Activated CD8-positive, alpha-beta memory T cell treated with anti-CD3 and anti-CD28 coated beads for 1 hour (primary cell): Measurements from ENCODE around the gene NUMBL.
"Not testable (repeated sequence)": the region's sequence is repeated elsewhere in the genome, so short reads cannot be mapped to it uniquely, and the experiment has no call there.

Source experiments
- DNase-seq, 2 donors: peaks; one replicate each; pipeline ENCODE4 v3.0.0-alpha.2; 2020; ENCODE audit warnings: low read depth in 1 of 2; ENCODE audit errors: extremely low read depth in 1 of 2

The NUMBL gene

DNA sequence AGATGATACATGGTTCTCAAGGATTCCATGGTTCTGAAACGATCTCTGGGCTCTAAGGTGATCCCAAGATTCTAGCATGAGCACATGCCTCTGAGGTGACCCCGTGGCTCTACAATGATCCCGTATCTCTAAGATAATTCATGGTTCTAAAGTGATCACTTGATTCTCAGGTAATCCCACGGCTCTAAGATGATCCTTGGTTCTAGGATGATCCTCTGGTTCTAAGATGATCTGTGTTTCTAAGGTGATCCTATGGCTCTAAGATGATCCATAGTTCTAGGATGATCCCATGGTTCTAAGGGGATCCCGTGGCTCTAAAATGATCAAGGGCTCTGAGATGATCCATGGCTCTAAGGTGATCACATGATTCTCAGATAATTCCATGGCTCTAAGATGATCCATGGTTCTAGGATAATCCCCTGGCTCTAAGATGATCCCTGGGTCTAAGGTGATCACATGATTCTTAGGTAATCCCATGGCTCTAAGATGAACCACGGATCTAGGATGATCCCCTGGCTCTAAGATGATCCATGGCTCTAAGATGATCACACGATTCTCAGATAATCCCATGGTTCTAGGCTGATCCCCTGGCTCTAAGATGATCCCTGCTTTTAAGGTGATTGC lies 21.3 kb downstream of the NUMBL start:
- DNase-seq: no peak

DNA sequence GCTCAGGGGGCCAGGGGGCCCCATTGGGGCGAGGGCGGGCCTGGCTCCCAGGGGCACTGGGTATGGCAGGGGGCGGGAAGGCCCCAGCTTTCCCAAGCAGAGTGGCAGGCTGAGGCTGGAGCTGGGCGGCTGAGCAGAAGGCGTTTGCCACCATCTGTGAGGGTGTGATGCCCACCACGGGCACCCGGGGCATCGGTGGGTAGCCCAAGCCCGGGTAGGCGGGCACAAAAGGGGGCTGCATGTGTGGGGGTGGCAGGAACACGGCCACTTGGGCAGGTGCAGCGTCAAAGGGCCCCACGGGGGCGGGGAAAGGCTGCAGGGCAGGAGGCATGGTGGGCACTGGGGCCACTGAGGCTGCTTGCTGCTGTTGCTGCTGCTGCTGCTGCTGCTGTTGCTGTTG lies 22.8 kb downstream of the NUMBL start:
- no peak for DNase-seq

DNA sequence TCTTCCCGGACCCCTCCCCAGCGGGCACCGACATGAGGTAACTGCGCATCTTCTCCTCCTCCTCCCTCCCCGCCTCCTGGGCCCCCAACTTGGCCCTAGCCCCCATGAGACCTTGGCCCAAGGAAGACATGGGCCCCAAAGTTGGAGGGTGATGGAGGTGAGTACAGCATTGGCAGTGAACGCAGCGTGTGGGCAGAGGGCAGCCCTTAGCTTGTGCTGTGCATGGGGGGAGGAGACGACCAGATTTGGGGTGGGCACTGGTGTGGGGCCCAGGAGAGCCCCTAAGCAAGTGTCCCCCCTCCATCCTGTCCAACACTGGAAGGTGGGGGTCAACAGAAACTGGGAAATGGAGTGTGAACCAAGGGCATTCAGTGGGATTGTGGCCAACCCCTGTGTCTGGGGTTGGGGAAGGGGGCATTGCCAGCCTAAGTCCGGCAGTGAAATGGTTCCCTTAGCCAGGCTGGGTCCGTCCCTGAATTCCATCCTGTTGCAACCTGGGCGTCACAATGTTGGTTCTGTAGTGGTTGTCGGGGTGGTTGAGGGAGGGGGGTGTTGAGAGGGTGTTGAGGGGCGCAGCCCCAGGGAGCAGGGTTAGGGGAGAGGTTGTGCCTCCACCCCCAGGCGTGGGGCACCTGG lies 23.5 kb downstream of the NUMBL start:
- no peak for DNase-seq

DNA sequence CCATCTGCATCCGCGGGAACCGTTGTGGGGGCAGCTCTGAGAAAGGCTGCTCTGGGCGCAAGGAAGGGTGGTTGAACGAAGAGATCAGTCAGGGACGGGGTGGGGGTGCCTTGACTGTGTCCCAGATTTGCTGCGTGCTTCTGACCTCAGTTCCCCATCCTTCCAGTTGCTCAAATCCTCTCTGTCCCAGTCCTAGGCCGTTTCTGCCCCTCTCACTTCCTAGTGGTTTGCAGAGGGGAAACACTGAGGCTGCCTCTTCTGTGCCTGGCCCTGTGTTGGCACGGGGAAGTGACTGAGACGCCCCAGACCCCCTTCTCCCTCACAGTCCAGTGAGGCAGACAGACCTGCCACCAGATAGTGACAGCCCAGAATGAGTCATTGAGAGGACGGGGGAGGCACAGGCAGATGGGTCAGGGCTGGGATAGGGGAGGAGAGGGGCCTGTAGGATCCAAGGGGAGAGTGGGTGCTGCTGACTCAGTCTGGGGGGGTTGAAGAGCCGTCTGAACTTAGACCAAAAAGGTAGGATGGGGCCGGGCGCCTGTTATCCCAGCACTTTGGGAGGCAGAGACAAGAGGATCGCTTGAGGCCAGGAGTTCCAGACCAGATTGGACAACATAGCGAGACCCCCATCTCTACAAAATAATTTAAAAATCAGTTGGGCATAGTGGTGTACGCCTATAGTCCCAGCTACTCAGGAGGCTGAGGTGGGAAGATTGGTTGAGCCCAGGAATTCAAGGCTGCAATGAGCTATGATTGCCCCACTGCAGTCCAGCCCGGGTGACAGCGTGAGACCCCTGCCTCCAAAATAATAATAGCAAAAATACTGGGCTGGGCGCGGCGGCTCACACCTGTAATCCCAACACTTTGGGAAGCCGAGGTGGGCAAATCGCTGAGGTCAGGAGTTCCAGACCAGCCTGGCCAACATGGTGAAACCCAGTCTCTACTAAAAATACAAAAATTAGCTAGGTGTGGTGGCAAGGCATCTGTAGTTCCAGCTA lies 26.5 kb downstream of the NUMBL start:
- no peak for DNase-seq

DNA sequence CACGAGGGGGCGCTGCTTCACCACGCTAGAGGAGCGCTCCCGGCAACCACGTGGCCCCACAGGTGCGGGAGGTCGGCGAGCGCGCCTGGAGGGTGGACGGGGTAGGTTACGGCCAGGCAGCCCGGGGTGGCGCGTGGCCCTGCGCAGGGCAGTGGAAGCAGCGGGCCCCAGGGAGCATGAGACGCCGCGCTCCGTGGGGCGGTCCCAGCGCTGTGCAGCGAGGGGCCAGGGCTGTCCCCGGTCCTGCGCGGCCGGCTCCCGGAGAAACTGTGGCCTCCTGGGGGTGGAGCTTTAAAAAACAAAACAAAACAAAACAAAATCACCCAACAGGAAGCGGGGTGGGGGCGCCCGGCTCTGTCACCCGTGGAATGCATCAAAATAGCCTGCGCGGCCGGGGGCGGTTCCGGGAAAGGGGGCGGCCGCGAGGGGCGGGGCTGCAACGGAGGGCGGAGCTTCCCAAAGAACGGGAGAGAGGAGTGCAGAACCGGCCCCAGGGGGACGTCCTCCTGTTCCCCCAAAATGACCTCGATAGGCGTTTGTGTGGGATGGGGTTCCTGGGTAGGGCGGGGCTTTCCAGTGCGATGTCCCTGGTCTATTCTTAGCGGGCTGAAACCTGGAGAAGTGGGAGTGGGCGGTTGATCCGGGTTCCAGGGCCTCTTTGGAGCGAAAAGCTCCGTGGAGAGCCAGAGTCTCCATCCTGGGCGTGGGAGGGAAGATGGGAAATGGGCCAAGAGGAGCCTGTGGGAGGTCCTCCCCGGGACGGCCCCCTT lies 27.3 kb downstream of the NUMBL start:
- DNase-seq: peak; percentile 82 to 95

DNA sequence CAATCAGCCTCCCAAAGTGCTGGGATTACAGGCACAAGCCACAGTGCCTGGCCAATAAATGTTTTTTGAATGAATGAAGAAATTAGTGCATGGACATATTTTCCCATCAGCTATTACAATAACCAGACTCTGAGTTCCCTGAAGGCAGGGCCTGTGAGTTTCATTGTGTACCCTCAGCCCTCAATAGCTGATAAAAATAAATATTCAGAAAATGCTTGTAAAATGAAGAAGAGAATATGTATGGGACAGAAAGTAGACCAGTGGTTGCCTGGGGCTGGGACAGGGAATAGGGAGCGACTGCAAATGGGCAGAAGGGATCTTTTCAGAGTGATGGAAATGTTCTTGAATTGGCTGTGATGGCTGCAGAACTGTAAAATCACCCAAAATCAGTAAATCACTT lies 28.8 kb downstream of the NUMBL start:
- no peak for DNase-seq

DNA sequence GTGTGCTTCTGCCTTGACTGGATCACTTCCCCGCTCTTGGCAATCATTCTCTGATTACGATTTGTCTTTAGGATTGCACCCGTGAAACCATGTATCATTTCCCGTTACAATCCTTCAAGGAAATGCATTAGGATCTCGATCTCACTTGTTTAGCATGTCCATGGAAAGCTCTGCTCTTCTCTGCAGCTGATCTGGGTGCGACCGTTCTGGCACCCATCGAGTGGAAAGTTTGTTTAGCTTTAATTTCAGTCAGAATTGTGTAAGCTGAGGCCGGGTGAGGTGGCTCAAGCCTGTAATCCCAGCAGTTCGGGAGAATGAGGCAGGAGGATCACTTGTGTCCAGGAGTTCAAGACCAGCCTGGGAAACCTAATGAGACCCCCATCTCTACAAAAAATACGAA lies 30.9 kb downstream of the NUMBL start:
- no peak for DNase-seq

DNA sequence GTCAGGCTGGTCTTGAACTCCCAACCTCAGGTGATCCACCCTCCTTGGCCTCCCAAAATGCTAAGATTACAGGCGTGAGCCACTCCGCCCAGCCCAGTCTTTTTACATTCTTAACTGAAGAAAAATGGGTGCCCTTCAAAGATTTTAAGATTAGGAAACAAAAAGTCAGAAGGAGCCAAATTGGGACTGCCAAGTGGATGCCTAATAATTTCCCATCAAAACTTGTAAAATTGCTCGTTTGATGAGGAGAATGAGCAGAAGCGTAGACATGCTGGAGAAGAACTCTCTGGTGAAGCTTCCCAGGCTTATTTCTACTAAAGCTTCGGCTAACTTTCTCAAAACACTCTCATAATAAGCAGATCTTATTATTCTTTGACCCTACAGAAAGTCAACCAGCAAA lies 31.3 kb downstream of the NUMBL start:
- DNase-seq: no peak

DNA sequence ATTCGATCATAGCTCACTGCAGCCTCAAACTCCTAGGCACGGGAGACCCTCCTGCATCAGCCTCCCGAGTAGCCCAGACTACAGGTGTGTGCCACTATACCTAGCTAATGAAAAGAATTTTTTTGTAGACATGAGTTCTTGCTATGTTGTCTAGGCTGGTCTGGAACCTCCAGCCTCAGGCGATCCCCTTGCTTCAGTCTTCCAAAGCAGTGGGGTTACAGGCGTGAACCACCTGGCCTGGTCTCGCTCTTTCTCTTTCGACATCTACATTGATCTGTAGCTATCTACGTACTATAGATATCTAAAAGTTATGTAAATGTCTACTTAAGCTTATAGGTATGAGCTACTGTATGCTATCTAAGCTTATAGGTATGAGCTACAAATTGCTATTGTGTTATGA lies 32.4 kb downstream of the NUMBL start:
- DNase-seq: no peak

DNA sequence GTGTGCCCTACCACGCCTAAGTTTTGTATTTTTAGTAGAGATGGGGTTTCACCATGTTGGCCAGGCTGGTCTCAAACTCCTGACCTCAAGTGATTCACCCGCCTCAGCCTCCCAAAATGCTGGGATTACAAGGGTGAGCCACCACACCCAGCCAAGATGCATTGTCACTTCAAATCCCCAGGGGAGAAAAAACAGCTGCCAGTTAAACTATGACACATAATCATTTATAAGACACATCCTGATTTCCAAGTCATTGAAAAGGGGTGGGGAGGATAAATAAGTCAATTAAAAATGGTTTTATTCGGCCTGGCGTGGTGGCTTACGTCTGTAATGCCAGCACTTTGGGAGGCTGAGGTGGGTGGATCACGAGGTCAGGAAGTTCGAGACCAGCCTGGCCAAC lies 34.8 kb downstream of the NUMBL start:
- DNase-seq: not testable (repeated sequence)

DNA sequence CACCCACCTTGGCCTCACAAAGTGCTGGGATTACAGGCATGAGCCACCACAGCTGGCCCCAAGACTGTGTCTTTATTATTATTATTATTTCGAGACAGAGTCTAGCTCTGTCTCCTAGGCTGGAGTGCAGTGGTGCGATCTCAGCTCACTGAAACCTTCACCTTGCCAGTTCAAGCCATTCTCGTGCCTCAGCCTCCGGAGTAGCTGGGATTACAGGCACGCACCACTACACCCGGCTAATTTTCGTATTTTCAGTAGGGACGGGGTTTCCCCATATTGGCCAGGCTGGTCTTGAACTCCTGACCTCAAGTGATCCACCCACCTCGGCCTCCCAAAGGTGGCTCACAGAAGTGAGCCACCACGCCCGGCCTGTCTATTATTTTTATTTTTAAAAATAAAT lies 38.1 kb downstream of the NUMBL start:
- DNase-seq: not testable (repeated sequence)

DNA sequence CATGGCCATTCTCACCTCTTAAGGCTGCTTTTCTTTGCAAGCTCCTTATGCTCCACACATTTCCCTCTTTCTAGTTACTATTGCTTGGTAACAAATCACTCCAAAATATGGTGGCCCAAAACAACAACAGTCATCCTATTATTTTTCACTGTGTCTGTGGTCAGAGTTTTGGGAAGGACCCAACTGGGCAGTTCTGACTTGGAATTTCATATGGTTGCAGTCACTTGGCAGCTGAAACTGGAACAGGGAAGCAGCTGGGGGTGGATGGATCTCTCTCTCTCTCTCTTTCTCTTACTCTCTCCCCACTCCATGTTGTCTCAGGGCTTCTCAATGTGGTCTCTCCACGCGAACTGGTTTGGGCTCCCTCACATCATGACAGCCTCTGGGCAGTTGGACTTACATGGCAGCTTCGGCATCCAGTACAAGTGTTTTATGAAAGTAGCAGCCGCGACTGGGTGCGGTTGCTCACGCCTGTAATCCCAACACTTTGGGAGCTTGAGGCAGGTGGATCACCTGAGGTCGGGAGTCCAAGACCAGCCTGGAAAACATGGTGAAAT lies 39.6 kb downstream of the NUMBL start:
- DNase-seq: no peak

DNA sequence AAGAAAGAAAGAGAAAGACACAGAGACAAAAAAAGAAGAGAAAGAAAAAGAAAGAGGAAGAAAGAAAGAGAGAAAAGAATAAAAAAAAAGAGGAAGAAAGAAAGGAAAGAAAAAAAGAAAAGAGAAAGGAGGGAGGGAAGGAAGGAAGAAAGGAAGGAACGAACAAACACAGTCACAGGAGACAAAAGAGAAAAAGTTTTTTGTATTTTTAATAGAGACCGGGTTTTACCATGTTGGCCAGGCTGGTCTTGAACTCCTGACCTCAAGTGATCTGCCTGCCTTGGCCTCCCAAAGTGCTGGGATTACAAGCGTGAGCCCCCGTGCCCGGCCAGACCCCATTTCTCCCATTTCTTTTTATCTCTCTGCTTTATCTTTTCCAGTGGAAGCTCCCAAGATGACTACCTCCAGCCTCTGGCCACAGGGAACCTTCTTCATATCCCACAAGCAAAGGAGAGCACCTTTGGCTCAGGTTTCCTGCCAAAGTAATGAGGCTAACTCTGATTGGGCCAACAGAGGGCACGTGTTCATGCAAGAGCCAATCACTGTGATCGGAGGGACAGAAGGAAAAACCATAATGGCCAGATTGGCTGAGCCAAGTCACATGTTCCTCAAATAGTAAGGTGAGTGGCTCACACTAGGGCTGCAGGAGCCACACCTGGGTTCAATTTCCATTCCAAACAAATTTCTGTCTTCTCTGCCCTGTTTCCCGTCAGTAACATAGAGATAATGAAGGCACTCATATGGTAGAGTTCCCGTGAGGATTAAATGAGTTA lies 40.4 kb downstream of the NUMBL start:
- not testable (repeated sequence) for DNase-seq

DNA sequence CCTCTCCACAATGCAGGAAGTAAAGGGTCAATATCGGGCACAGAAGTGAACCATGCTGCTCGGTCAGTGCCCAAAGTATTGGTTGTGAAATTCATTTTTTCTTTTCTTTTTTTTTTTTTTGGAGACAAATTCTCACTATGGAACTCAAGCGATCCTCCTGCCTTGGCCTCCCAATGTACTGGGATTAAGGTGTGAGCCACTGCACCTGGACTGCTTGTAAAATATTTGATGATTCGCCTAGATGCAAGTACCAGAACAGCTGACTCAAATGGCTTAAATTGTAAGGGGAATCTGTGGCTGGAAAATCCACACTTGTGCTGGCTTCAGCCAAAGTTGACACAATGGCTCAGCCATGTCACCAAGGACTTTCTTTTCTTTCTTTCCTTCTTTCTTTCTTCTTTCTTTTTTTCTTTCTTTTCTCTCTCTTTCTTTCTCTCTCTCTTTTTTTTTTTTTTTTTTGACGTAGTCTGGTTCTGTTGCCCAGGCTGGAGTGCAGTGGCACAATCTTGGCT lies 43.7 kb downstream of the NUMBL start:
- DNase-seq: no peak

DNA sequence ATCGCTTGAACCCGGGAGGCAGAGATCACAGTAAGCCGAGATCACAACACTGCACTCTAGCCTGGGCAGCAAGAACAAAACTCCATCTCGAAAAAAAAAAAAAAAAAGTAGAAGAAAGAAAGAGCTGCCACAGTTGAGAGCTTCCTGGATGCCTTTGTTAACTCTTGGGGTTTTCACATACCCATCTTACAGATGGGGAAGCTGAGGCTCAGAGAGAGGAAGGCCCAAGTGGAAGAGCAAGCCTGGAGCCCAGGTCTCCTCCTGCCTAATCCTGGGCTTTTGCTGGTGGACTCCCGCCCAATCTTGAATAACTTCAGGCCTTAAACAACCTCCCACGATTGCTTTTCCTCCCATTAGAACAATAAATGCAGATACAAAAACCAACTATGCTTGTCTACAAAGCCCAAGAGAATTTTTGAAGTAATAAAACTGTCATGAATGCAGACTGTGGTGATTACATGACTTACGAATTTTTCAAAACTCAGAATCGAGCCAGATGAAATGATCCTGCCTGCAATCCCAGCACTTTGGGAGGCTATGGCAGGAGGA lies 47.6 kb downstream of the NUMBL start:
- DNase-seq: no peak

DNA sequence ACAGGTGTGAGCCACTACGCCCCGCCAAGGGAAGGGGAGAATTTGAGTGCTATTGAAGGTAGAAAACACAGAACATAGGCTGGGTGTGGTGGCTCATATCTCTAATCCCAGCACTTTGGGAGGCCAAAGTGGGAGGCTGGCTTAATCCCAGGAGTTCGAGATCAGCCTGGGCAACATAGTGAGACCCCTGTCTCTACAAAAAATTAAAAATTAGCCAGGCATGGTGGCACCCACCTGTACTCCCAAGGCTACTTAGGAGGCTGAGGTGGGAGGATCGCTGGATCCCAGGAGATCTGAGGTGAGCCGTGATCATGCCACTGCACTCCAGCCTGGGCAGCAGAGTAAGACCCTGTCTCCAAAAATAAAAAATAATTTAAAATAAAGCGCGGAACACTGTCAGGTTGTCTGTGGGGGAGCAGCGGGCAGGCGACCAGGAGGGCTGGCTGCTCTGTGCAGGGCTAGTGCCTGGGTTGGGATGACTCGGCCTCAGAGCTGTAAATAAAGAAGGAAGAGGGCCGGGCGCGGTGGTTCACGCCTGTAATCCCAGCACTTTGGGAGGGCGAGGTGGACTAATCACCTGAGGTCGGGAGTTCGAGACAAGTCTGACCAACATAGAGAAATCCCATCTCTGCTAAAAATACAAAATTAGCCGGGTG lies 48.3 kb downstream of the NUMBL start:
- DNase-seq: no peak

DNA sequence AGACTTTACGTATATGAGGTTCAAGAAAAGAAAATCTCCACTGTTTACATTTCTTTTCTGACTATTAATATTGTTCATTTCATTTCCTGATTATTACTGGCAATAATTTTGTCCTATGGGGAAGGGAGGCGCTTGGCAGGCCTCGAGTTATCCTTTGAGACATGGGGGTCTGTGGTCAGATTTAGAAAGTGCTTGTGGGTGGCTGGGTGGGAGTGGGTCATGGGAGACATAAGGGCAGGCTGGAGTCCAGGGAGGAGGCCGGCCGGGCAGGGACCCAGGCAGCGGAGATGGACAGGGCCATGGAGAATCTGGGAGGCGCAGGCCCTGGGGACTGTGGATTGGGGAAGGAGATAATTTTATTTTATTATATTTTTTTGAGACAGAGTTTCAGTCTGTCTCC lies 49.2 kb downstream of the NUMBL start:
- no peak for DNase-seq

DNA sequence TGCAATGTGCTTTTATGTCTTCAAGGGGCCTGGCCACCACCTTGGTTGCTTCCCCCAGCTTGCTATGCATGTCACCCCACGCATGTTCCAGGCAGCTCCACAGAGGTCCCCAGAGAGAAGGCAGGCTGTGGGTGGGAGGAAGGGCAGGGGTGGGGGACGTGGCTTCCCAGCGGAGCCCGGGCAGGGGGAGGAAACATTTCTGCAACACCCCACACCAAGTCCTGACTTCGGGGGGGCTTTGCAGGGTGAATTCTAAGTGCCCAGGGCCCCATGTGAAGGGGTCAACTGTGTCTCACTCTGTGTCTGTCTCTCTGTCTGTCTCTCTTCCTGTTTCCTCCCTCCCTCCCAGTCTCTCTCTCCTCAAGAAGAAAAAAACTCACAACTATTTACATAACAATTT lies 49.7 kb downstream of the NUMBL start:
- no peak for DNase-seq

DNA sequence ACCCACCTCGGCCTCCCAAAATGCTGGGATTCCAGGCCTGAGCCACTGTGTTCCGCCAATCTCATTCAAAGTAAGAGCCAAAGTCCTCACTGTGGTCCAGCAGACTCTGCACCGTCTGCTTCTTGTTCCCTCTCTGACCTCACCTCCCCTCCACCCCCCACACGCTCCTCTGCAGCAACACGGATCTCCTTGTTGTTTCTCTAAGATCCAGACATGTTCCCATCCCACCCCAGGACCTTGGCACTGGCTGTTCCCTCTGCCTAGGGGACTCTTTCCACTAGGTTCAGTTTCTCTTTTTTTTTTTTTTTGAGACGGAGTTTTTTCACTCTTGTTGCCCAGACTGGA lies 50.8 kb downstream of the NUMBL start:
- DNase-seq: no peak
